HG02938 (cell line): ENCODE results near the gene OLIG3.

Source experiments
- ATAC-seq: cut with Tn5 transposase; IDR thresholded peaks from one replicate; pipeline ENCODE4 v1.9.1; 2021; ENCODE audit warnings: mild to moderate bottlenecking, moderate library complexity; ENCODE audit not compliant: unreplicated experiment

The OLIG3 gene

DNA sequence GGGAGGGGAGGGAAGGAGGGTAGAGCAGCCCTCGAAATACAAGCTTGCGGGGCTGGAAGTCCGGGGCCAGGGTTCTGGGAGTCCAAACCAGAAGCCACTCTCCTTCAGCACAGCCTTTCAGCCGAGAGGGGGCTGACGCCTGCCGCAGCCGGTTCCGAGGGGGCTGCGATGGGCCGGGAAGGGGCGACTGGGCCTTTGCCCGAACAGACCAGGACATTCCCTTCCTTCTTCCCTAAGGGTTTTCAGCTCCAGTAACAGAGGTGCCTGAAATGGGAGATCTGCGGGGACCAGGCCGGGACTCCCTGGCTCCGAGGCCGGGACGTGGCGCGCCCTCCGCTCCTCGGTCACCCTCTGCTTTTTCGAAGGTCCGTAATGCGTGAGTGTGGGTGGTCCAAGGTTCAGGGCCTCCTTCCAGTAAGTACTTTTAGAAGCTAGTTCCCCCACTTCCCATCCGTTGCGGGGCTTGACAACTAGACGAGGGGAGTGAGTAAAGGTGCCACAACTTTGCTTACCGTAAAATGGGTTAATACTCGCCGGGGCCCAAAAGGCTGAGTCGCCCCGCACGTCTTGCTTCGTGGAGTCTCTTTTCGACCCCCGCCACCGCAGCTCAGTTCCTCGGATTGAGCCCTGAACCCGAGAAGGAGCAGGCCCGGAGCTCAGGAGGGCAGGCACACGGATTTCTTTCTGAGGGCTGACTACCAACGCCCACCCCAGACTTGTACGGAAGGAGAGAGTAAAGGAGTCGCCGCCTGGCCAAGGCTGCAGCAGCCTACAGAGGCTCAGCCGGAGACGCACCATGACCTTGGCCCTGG, 2.9 kb upstream of the OLIG3 start:
- no peak for ATAC-seq

DNA sequence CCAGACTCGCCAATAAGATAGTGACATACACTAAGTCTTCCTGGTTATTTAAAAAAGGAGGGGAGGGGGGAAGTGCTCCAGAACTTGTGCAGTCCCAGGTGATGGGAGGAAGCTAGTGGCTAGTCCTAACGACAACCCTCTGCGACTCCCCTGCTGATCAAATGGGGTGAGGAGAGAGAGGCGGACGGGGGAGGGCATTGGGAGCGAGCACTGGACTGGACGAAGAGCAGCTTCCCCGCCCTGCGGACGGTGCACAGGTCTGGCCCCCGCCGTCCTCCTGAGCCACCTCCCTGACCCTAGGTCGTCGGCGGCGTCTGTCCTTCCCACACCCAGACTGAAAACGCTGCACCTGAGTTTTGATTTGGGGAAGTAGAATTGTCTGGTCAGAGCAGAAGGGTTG, 2.2 kb upstream of the OLIG3 start:
- ATAC-seq = no peak

DNA sequence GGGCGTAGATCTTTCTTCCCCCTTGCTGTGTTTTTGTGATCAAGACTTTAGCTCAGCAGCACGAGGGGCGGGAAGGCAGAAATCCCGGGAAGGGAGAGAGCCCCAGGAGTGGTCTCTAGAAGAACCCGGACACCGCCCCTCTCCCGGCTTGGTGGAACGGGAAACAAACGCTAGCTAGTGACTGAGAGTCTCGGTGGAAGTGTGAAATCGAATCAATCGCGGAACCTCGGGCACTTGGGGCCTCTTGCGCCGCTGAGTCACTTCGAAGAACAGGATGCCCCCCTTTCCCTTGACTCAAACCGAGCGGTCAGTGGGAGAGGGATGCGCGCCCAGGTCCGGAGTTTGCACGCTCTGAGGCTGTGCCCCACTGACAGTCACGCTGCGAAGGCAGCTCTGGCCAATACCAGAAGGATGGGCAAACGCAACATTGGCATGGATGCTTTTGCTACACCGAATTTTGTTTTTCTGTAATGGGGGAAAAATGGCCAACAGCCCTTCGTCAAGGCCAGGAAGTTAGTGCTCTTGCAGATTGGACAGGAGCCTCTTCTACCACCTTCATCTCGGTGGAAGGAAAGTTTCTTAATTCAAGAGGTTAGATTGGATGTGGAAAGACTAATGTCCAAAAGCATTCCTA, 1.6 kb upstream of the OLIG3 start:
- no peak for ATAC-seq

DNA sequence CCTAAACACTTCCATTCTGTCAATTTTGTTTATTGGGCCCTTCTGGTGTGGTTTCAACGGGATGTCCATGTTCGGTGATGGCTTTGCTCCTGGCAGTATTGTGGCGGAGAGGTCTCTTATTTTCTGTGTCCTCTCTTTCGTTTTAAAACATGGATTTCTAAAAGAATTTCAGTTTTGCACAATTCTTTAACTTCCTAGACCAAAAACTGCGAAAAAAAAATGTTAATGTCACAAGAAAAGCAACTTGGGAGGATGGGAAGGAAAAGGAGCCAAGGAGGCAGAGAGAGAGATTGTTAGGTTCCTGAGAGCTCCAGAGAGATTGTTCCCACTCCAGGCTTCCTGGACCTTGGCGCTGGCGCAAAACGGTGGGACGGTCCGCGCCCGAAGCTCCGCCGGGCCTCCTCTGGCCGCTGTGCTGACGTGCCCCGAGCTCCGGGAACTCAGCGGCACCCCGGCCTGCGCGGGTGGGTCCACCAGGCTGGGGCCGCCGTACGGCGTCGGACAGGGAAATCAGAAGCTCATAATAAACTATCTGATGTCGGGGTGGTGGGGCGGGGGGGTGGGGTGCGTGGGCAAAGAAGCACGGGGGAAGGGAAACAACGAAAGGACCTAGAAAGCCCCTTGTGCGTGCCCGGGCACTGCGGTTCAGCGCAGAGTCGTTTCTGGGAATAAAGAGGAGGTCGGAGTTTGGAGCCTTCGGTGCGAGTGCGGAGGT, 951 bp upstream of the OLIG3 start:
- no peak for ATAC-seq

DNA sequence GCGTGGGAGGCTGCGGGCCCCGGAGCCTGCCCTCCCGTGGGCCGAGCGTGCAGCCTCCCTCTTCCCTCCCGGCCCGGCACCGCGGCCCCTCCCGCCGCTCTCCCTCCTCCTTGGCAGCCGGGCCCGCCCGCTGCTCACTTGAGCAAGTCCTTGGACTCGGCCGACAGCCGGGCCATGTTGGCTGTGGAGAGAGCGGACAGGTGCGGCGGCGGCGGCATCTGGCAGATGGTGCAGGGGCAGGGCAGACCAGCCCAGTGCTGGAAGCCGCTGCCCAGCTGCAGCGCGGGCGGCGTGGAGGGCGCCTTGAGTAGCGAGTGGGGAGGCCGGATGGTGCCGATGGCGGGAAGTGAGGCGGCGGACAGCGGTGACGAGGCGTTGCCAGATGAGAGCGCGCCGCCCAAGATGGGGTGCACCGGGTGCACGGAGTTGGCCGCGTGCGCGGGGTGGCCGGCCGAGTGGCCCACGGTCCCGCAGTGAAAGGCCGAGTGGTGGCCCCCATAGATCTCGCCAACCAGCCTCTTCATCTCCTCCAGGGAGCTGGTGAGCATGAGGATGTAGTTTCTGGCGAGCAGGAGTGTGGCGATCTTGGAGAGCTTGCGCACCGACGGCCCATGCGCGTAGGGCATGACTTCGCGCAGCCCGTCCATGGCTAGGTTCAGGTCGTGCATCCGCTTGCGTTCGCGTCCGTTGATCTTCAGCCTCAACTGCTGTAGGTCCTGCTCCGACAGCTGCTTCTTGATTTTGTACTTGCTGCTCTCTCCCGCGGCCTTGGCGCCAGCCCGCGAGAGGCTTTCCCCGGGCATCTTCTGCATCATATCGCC, 766 bp downstream of the OLIG3 start:
- no peak for ATAC-seq

DNA sequence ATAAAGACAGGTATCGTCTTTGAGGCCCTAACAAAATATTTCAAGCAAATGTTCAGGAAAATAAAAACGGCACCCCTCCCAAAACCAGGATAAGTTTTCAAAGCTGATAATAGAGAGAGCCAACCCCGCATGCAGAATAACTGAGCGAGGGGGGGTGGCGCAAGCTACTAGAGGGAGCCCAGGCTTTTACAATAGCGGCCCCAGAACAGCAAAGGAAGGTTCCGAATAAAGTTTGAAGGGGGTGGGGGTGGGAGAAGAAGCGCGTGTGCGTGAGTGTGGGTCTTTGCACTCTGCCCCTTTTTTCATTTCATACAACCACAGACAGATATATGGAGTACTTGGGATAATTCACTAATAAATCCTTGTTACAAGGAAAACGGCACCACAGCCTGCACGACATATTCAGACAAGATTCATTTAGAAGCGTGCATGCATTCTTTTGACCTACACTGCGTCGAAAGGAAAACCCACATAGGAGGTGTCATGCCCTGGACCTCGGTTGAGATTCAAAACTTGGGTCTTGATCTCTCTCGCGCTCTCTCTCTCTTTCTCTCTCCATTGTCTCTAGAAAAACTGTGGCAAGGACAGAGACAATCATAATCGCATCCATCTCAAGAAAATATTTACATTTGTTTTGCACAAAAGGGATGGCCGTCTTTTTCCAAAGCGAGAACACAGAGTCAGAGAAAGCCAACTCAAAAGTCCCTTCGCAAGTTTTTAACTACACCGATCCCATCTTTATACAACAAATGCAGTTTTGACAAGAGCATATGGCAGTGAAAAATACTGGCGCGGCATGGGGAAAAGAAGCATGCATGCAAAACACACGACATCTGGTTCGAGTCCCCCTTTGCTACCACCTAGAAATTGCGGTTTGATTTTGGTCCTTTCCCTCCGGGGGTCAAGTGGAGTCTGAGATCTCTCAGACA, 1.6 kb downstream of the OLIG3 start:
- no peak for ATAC-seq

DNA sequence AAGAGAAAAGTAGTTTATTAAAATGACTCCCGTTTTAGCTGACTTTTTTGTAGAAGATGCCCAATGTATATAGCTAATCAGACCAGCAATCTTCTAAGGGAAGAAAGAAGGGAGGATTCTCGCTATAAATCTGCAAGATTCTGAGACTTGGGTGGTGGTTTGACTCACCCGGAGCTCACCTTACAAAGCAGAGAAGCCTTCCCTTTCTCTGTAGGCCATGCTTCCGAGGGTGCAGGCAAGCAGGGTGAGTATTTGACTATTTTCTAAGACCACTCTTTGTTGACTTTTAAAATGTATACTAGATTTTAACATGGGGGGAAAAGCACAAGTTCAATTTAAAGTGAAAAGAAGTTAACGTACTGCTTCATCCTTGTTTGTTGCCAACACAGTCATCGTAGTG, 2.7 kb downstream of the OLIG3 start:
- no peak for ATAC-seq

DNA sequence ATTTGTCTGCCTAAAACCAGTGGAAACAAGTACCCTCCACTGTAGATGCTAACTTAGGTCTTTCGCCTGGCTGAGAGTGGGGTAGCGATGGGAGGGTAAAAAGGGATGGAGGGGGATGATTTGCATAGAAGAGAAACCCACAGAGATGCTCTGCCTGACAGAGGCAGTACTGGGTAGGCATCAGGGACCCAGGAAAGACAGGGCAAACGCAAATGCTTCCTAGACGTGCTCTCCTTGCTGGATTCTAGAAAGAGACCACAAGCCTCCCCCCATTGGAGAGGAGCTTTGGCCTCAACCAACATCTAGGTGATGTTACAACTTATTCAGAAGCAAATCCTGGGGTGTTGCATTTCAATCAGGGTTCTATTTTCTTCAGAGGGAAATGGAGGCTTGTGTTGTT, 3.2 kb downstream of the OLIG3 start:
- no peak for ATAC-seq

DNA sequence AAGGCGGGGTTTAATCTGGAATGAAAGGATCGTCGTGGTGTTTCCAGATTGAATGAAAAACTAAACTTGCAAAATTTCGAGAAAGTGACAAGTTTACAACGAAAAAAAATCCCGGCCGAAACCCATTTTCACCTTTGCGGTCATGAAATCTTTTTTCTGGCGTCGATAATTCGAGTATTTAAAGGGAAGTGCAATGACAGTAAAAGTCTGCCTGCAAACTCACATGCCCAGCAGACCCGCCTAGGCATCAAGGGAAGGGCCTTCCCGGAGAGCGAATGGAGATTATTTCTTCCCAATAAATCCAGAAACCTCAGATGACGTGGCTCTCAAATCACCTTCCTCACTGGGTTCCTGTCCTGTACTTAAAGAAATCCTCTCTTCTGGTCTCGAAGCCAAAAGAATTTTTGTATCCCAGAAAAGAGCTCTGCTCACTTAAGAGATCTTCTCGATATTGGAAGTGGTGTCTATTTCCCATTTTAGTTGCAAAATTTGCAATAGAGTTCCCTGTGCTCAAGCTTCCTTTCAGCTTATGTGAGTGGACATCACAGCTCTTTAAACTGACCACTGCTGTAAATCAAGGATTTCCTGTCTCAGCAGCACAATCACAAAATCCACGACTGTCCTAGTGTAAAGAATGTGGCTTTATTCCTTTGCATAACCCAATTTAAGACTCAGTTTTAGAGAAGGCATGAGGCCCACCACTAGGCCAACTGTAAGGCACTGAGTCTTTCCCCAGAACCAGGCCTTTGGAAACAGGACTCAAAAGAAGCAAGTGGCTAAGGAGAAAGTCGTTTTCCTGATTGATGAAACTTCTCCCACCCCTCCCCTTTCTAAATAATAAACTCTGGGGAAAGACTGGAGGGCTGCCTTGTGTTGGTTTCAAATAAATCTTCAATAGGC, 3.9 kb downstream of the OLIG3 start:
- no peak for ATAC-seq

DNA sequence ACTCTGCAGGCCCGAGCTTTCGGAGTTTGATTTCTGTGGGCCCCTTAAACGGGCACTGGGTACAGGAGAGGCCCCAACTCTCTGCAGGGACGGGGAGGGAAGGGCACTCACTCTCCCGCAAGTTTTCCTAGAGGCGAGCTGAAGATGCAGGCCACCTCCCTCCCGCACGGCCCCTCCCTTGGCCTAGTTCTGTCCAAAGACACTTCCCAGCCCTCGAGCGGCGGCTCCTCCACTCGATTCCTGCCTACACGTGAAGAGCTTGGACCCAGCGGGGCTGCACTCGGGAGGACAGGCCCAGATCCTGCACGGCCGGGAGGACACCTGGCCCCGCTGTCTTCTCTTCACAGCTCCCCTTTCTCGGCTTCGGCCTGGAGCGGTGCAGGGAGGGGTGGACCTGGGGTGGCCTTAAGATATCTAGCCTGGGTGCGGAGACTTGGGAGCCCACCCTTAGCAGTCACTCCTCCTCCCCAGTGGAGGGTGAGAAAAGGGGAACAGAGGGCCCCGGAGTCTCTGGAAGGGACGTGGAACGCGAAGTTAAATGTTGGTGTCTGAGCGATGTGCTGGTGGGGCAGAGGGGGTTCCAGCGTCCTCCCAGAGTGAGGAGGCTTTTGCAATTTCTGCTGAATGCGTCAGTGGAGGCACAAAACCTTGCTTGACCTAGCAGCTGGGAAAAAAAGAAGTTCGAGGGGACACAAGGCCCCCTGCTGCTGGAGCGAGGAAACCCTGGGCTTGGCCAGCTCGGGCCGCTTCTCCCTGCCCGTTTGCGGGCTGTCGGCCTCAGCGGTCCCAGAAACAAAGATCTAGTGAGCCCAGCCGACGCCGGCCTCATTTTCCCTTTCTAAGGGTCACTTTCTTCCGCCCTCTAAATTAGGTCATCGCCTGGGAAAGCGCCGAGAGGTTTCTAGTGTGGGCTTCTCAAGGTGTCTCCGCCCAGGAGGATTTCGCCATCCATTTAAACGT, 4.9 kb downstream of the OLIG3 start:
- no peak for ATAC-seq

DNA sequence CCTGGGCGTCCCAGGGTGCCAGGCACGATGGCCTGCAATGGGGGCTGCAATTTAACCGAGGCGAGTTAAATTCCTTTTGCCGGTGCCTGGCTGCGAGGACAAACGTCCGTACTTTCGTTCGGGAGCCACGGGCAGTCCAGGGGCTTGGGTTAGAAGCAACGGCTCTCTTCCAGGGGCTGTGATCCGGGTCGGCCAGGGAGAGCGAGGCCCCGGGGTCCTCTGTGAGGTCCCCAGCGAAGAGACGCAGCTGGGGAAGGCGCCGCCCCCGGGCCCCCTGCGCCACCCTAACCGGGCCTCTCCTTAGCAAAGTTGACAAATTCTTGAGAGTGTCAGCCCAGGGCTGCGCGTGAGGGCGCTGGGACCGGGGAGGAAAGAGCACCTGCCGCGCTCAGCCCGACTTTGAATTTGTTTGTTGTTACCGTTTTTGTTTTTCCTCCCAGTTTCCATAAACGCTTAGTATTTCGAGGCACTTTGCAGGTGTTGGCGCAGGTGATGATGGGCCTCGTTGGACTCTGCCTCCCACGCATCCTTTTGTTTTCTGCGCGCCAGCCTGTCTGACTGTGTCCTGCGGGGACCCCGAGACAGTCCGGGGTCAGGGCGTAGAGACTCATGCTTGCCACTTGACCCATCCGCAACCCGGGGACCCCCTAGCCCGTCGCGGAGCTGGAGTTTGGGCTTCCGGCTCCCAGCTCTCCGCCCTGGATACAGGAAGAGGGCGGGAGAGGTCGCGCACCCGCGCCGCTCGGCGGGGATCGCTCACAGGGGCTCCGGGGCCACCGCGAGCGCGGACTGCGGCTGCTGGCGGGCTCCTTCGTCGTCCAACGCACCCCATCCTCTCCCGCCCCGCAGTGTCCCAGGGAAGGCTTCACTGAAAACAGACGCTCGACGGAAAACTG, 5.8 kb downstream of the OLIG3 start:
- ATAC-seq = no peak

DNA sequence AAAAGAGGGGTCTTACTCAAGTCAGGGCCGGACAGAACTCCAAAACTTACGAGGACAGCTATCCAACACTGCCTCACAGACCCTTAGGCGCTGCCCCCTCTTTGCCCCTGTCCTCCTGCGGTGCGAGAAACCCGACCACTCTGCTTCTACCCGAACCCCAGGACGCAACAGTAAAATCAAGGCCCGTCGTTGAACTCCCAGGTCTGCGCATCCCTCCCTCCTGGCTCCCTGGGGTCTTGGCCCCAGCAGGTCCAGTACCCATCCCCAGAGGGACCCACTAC, 6.4 kb downstream of the OLIG3 start:
- ATAC-seq = no peak

DNA sequence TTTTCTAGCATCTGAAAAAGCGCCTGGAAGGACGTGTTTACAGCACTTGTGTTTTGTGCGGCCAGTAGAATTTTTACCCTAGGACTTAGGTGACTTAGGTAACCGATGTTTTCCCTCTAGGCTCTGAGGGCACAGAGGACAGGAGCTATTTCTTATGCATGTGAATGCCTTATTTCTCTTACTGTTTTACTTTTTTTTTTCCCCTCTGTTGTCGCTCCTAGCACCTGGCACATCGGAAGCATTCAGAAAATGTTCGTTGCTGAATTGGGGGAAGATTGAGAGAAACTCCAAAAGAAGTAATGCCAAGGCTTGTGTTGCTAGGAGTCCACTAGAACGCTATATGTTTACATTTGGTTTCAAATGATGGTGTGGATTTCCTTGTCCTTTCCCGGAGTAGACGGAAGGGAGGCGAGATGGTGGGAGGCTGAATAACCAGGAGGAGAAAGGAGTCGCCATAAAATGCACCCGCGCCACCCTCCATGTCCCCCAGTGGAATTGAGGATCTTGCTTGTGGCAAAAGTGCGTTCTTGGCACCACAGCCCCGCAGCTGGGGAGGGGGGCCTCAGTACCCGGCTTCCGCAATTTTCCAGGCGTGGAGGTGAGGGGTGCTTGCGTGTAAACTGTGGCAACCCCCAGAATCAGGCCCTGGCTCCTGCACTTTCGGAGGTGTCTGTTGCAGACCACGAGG, 6.9 kb downstream of the OLIG3 start:
- ATAC-seq = no peak

DNA sequence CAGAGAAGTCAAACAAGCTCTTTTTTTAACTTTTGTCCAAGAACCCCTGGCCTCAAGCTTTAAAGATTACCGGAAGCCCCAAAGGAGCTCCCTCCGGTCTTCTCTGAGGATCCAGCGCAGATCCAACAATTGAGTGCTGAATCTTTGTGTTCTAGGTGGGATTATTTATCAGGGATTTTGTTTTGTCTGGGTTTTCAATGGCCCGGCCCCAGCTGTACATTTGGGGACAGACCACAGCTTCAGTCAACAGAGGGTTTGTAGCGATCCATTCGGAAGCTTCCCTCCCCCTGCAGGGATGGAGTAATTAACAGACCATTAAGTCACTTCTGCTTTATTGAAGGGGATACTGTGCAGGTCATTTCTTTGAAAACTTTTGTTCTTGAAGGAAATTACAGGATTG, 7.8 kb downstream of the OLIG3 start:
- ATAC-seq = no peak

DNA sequence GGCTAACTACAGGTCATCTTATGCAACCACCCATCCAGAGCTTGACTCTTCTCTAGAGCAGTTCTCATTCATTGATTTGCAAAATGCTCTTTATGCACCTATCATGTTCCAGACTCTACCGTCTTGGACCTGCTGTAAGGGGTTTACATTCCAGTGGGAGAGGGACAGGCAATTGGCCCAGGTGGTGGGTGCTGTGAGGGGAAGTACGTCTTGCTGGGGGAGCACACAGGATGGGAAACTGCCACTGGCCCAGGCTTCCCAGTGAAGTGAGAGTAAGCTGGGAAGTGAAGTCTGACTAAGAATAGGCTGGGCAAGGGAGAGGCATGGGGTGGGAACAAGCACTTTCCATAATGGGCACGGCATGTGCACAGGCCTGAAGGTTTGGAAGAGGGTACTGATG, 13.8 kb downstream of the OLIG3 start:
- no peak for ATAC-seq

DNA sequence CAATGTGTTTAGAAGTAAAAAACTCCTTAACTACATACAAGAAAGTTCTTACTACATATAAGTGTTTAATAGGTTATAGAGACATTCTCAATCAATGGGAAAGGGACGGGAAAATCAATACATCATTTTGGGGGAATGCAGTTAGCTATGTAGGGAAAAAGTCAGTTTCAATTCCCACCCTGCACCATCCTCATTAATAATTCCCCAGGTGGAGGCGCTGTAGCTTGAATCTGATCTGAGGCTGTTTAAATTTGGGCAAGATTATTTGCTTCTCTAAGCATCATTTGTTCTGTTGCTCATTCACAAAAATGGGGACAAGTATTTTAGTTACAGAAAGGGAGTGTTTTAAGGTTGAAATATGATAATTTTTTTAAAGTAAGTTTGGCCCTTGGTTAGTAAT, 19.1 kb downstream of the OLIG3 start:
- ATAC-seq = no peak

DNA sequence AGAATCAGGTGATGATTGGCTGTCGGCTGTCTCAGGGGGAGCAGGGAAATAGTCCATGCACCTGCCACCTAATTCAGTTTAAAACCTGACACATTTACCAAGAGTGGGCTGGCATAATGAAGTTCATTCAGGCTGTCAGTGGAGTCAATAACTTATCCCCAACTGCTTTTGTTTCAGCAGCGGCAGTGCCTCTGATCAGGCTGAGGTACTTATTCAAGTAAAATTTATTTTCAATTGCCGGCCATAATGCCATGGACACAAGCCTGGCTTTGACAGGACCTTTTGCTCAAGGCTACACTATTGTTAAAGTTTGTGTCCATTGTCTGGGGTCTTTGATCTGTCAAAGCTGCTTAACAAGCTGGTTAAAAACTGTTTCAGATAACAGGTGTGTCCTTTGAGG, 20.6 kb downstream of the OLIG3 start:
- no peak for ATAC-seq
